GM12878 (cell line): ENCODE measurements around the gene DLD. TPM values are rescaled to one million over a fixed set of nuclear protein-coding genes. Genes with fewer than 3 reads are reported as not detected.

Experiments used
- ATAC-seq: fragments of 200-7000 bp; cut with Tn5 transposase; 3 replicates; pipeline ENCODE4 v1.9.1; 2020; ENCODE audit warnings: mild to moderate bottlenecking, moderate library complexity
- BruUV-seq: library from RNA; stranded (reverse); fragments of 400-500 nt; replicated peaks from 2 replicates; lab custom pipeline; 2021; lab: Mats Ljungman, UMichigan
- CTCF ChIA-PET: fragments of 300-600 bp; sonication (Branson Sonifier 250); formaldehyde crosslinking; extraction: SDS; loops from one replicate; lab custom pipeline; 2021; ENCODE audit warnings: inconsistent platforms; lab: Yijun Ruan, JAX
- POLR2A ChIA-PET: fragments of 350-600 bp; formaldehyde crosslinking; extraction: SDS; loops from one replicate; lab custom pipeline; 2021; ENCODE audit warnings: inconsistent platforms; lab: Charles Lee
- RAD21 ChIA-PET: fragments of 300-600 bp; sonication (Branson Sonifier 250); formaldehyde crosslinking; loops from one replicate; lab custom pipeline; 2023; ENCODE audit warnings: antibody characterized with exemption; ENCODE audit not compliant: unreplicated experiment; lab: Charles Lee
- SMC1A ChIA-PET: fragments of 300-600 bp; sonication (Branson Sonifier 250); formaldehyde crosslinking; loops from one replicate; lab custom pipeline; 2023; ENCODE audit not compliant: unreplicated experiment, uncharacterized antibody; lab: Charles Lee
- DNase-seq: peaks from one replicate; pipeline ENCODE4 v3.0.0-alpha.2; 2011; ENCODE audit warnings: low read depth, low spot score
- FAIRE-seq: peaks from 3 replicates; lab custom pipeline; 2011; peaks lifted over from hg19 to GRCh38; lab: Jason Lieb, UNC
- H2AFZ ChIP-seq: 2 replicates; pipeline ENCODE4 v1.6.0; 2011; ENCODE audit warnings: low read depth, low read length, control low read depth; ENCODE audit not compliant: control insufficient read depth
- H3K27ac ChIP-seq: 2 replicates; pipeline ENCODE4 v1.5.1; 2011; ENCODE audit warnings: control low read depth; ENCODE audit not compliant: control insufficient read depth, insufficient read depth
- H3K27me3 ChIP-seq, 2 experiments: replicated peaks in 1 of 2; 2 replicates each; pipeline versions ENCODE4 v1.6.0 to v1.6.1; 2011; ENCODE audit warnings: low read length in 1 of 2; ENCODE audit not compliant: control insufficient read depth in 2 of 2, insufficient read depth in 2 of 2
- H3K36me3 ChIP-seq, 2 experiments: 2 replicates each; pipeline ENCODE4 v1.5.1; 2011; ENCODE audit warnings: low read length in 1 of 2; ENCODE audit not compliant: control insufficient read depth in 2 of 2, insufficient read depth in 2 of 2
- H3K4me1 ChIP-seq: 2 replicates; pipeline ENCODE4 v1.6.1; 2011; ENCODE audit warnings: mild to moderate bottlenecking, low read length, moderate library complexity, mixed read lengths; ENCODE audit not compliant: control insufficient read depth, insufficient read depth
- H3K4me2 ChIP-seq: 2 replicates; pipeline ENCODE4 v1.6.0; 2011; ENCODE audit warnings: control low read depth; ENCODE audit not compliant: control insufficient read depth, insufficient read depth
- H3K4me3 ChIP-seq: fragments of 200-600 bp; sonication (generic); 2 replicates; pipeline ENCODE4 v1.5.1; 2016
- H3K79me2 ChIP-seq: 2 replicates; pipeline ENCODE4 v1.6.0; 2011; ENCODE audit warnings: low read length; ENCODE audit not compliant: control insufficient read depth, insufficient read depth
- H3K9ac ChIP-seq: 2 replicates; pipeline ENCODE4 v1.8.0; 2011; ENCODE audit warnings: low read length, control low read depth, mixed read lengths; ENCODE audit not compliant: control insufficient read depth, insufficient read depth
- H3K9me3 ChIP-seq: replicated peaks from 3 replicates; pipeline ENCODE4 v1.5.1; 2011; ENCODE audit warnings: mild to moderate bottlenecking, low read length; ENCODE audit not compliant: control insufficient read depth, insufficient read depth
- H4K20me1 ChIP-seq: 2 replicates; pipeline ENCODE4 v1.6.0; 2011; ENCODE audit not compliant: control insufficient read depth, insufficient read depth
- CHD1 ChIP-seq: IDR thresholded peaks from 2 replicates; pipeline ENCODE4 v1.6.1; 2012; ENCODE audit warnings: low read depth, low read length, improper control_type of control experiment
- JUND ChIP-seq: IDR thresholded peaks from 2 replicates; pipeline ENCODE4 v1.6.1; 2012; ENCODE audit warnings: low read depth, mild to moderate bottlenecking, low read length, improper control_type of control experiment, moderate library complexity
- MYC ChIP-seq: IDR thresholded peaks from 2 replicates; pipeline ENCODE4 v1.6.1; 2011; ENCODE audit warnings: mild to moderate bottlenecking, low read length, moderate library complexity, inconsistent platforms; ENCODE audit not compliant: insufficient read depth, insufficient replicate concordance, insufficient read length, severe bottlenecking
- SUZ12 ChIP-seq: fragments of 200-600 bp; sonication (generic); IDR thresholded peaks from one replicate; pipeline ENCODE4 v1.6.1; 2018; ENCODE audit warnings: antibody characterized with exemption, mild to moderate bottlenecking; ENCODE audit not compliant: unreplicated experiment
- ZSCAN29 ChIP-seq: fragments of 450-650 bp; IDR thresholded peaks from 2 replicates; pipeline ENCODE4 v1.6.1; 2017; ENCODE audit warnings: mild to moderate bottlenecking, moderate library complexity
- WGBS: methylation state at CpG from one replicate; pipeline ENCODE4 v1.1.6; 2016; ENCODE audit warnings: low lambda C conversion rate; ENCODE audit not compliant: insufficient replicate concordance, insufficient coverage; ENCODE audit errors: missing lambda C conversion rate; 5-methylcytosine and 5-hydroxymethylcytosine counted together
- in situ Hi-C: fragments of 300-500 bp; cut with MboI; formaldehyde crosslinking; loops from 9 replicates; pipeline ENCODE4 v1.14.3; 2018; ENCODE audit warnings: mixed read lengths
- intact Hi-C: fragments of 100-400 bp; cut with micrococcal nuclease; formaldehyde crosslinking; loops from one replicate; pipeline ENCODE4 v1.14.2; 2022; ENCODE audit not compliant: unreplicated experiment
- polyA plus RNA-seq, 11 experiments: library from polyadenylated mRNA; depleted of rRNA in 4 of 11; unstranded in 6 of 11; stranded (reverse) in 5 of 11; fragments of >200 nt; fragmentation: Nextera tagmentation in 4 of 11; fragmentation: Illumina TruSeq in 1 of 11; extraction: Ambion mirVana in 4 of 11; extraction: Trizol in 1 of 11; gene quantifications; 1 replicate in 1 of 11; 2 replicates in 10 of 11; pipeline versions ENCODE4 v1.2.1 to v1.2.3, GENCODE V29; 2011 to 2016; ENCODE audit warnings: inconsistent platforms in 2 of 11, missing spikeins in 2 of 11, low read depth in 1 of 11
- total RNA-seq, 4 experiments: library from RNA; depleted of rRNA in 3 of 4; stranded (reverse); fragments of >200 nt in 3 of 4; fragmentation: Illumina TruSeq in 1 of 4; extraction: Trizol in 1 of 4; gene quantifications; 2 replicates each; pipeline versions ENCODE4 v1.2.1 to v1.2.3, GENCODE V29; 2013 to 2021

Gene DLD
- total and polyA plus RNA-seq, 10 of the 15 experiments (the other 5 are each of a cell fraction or from before 2014, with no cell fraction given) = 62.7 to 314 (median 161) TPM

GRCh38 chr7:107902381-107902780 is 11.4 kb downstream of the DLD start:
- BruUV-seq = no TSS peak
- ChIA-PET POLR2A (no interaction called here), SMC1A (interaction anchor here (1.6 kb wide), 1 partner anchor 15 kb away, joined by 3 read pairs; no protein-coding TSS in a partner anchor), RAD21 (no interaction called here), CTCF (interaction anchor here (1.4 kb wide), 1 partner anchor 23 kb away, joined by 3 read pairs; no protein-coding TSS in a partner anchor)
- intact Hi-C loops (no loop called here), in situ Hi-C loops (no loop called here)
- no peaks in the 10 kb centered on the region for H4K20me1 ChIP-seq
- no peak overlapping the region for H3K4me3 ChIP-seq
- FAIRE-seq (no peak), DNase-seq (no peak), ATAC-seq (no peak)
- no peaks in the 10 kb centered on the region for H3K4me1 ChIP-seq
- H3K79me2 ChIP-seq = peaks cover 27% of the 10 kb centered on the region
- H2AFZ ChIP-seq = no peak overlapping the region
- H3K36me3 ChIP-seq = peaks cover 2 to 23% of the 10 kb centered on the region in 2 experiments; a peak in 3 of 4 replicates
- H3K27ac ChIP-seq = no peak overlapping the region
- TF ChIP-seq MYC (no peak), JUND (no peak)
- H3K9ac ChIP-seq = no peak overlapping the region
- H3K9me3 ChIP-seq = no peaks in the 10 kb centered on the region
- no peaks in the 10 kb centered on the region for H3K27me3 ChIP-seq
- no peak overlapping the region for H3K4me2 ChIP-seq

GRCh38 chr7:107907790-107908189 is 16.8 kb downstream of the DLD start:
- ChIA-PET POLR2A (interaction anchor here (0.6 kb wide), 1 partner anchor 20 kb away, joined by 3 read pairs; no protein-coding TSS in a partner anchor), RAD21 (no interaction called here)
- H3K36me3 ChIP-seq = peaks cover 2 to 50% of the 10 kb centered on the region in 2 experiments; a peak in 3 of 4 replicates
- no peak overlapping the region for H2AFZ ChIP-seq
- FAIRE-seq (no peak), ATAC-seq (no peak)
- WGBS = 100% methylated on average over 1 of the region's 2 CpGs
- no peaks in the 10 kb centered on the region; the same call in 1 of the 2 replicates for H3K79me2 ChIP-seq
- no peak overlapping the region for H3K27ac ChIP-seq
- intact Hi-C loops = no loop called here
- TF ChIP-seq ZSCAN29 (no peak), SUZ12 (no peak), CHD1 (no peak)
- TF ChIP-seq, all 136 proteins: peak for 0
- Histone ChIP-seq H3K9me3 (no peaks in the 10 kb centered on the region; the same call in 1 of the 3 replicates), H4K20me1 (no peaks in the 10 kb centered on the region), H3K4me1 (no peaks in the 10 kb centered on the region), H3K9ac (no peak overlapping the region), H3K4me3 (no peak overlapping the region), H3K4me2 (no peak overlapping the region), H3K27me3 (no peaks in the 10 kb centered on the region)
- no TSS peak for BruUV-seq
- no peak for DNase-seq
- in situ Hi-C loops = no loop called here
- SMC1A ChIA-PET = no interaction called here
- CTCF ChIA-PET = no interaction called here
